Airway epithelial cell (primary cell): Measurements from ENCODE around the gene ANTXR2. TPM values are rescaled to one million over a fixed set of nuclear protein-coding genes. Genes with fewer than 3 reads are reported as not detected.

Experiments used
- total RNA-seq: library from RNA; depleted of rRNA; stranded (reverse); fragments of >200 nt; gene quantifications from 2 replicates; pipeline ENCODE4 v1.2.3, GENCODE V29; 2015

Gene ANTXR2
- total RNA-seq: 11.8 and 14.2 TPM in 2 replicates

GRCh38 chr4:80072744-80073472, at the start of gene ANTXR2:
TSS of gene ANTXR2 (minus strand) at chr4:80073229. CDS start at chr4:80072560, 669 bp downstream.

Other genes with a start within 250 kb of the ANTXR2 start
- 0.70 and 1.1 TPM in 2 replicates for gene PRDM8, start 124.3 kb upstream of the ANTXR2 start, total RNA-seq
- gene FGF5, start 193.4 kb upstream of the ANTXR2 start, total RNA-seq: 0.19 and 1.1 TPM in 2 replicates